ENCODE data around the gene CBFA2T3.

CBFA2T3 gene

DNA sequence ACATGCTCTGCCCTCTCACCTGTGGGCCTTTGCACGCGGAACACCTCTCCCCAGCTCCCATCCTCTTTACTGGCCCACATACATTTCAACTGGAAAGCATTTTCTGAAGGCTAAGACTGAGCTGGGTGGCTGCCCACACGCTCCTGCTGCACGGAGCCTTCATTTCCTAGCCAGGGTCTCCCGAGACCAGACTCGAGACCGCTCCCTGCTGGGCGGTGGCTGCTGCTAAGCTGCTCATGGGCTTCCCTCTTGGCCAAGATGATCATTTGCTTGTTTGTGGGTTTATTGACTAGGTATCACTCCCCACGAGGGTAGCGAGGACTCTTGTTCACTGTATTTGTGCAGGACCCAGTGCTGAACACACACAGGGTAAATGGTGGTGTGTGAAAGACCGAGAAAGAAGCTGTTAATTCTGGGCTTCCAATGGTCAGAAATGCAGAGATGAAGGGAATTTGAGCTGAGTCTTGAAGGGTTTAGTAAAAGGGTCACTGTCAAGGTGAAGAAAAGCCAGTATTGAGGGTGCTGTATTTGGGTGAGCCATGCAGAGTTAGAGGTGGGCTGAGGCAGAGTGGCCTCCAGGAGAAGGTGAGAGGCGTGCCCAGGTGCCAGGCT is 119.2 kb downstream of the CBFA2T3 start:
- TF ChIP-seq, protein P1, sequence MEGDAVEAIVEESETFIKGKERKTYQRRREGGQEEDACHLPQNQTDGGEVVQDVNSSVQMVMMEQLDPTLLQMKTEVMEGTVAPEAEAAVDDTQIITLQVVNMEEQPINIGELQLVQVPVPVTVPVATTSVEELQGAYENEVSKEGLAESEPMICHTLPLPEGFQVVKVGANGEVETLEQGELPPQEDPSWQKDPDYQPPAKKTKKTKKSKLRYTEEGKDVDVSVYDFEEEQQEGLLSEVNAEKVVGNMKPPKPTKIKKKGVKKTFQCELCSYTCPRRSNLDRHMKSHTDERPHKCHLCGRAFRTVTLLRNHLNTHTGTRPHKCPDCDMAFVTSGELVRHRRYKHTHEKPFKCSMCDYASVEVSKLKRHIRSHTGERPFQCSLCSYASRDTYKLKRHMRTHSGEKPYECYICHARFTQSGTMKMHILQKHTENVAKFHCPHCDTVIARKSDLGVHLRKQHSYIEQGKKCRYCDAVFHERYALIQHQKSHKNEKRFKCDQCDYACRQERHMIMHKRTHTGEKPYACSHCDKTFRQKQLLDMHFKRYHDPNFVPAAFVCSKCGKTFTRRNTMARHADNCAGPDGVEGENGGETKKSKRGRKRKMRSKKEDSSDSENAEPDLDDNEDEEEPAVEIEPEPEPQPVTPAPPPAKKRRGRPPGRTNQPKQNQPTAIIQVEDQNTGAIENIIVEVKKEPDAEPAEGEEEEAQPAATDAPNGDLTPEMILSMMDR (IDR thresholded peaks at IDR 0.05; ENCODE audit: unreplicated experiment in 3 of 3), result peak; percentile 54 to 69 (median 64)
- peak overlapping the region; percentile 95 to 97 (median 97) for H3K4me3 Mint-ChIP-seq
- peaks cover 5% of the 10 kb centered on the region for H3K36me3 Mint-ChIP-seq (ENCODE audit: low read depth)
- no peaks in the 10 kb centered on the region for H3K9me3 Mint-ChIP-seq
- H3K27me3 Mint-ChIP-seq (ENCODE audit: low read depth), result no peaks in the 10 kb centered on the region
- H3K4me1 Mint-ChIP-seq, result peaks cover 14% of the 10 kb centered on the region
- peak overlapping the region; percentile 56 to 80 (median 70) for H3K27ac Mint-ChIP-seq

DNA sequence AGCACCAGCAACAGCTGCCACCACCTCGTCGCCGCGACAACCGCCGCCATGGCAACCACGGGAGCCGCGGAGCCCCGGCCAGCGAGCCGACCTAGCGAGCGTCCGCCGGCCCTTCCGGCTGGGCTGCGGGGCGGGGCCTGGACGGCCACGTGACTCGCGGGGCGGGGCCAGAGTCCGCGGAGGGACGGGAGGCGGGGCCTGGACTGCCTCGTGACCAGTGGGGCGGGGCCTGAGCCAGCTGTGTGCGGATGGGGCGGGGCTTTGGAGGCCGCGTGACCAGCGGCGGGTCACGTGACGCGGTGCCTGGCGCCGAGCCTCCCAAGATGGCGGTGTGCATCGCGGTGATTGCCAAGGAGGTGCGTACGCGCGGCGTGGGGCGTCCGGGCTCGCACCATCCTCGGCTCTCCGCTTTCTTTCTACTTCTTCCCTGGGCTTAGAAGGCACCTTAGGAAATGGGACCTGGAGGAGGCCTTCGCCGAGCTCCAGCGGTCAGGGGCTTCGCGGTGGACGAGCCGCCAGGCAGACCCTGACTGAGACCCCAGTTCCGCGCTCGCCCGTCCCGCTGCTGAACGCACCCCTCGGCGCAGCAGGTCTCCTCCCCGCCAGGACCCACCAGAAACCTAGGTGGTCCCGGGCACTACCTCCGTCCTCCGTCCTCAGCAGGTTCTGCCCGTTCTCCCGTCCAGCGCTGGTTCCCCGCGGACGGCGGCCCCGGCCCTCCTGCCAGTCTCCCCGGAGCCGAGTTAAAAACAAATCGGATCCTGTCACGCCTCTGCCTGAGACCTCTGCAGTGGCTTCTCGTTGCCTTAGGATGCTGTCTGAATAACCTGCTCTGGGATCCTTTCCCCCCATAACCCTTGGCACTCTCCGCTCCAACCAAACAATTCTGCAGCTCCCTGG is 119.9 kb downstream of the CBFA2T3 start, which contains the start of the genes GALNS and TRAPPC2L:
TSS of gene GALNS (minus strand) at position 120 of the 900 bp plus-strand sequence. CDS start at position 50, 70 bp downstream.
TSS of gene TRAPPC2L (plus strand) at position 300 of the 900 bp plus-strand sequence. CDS start at position 324, 24 bp downstream.
- H3K4me1 Mint-ChIP-seq, result peaks cover 14% of the 10 kb centered on the region
- H3K4me3 Mint-ChIP-seq, result peak within 1 kb of the TSS; percentile 95 to 97 (median 97)
- peaks cover 10% of the 10 kb centered on the region for H3K36me3 Mint-ChIP-seq (ENCODE audit: low read depth)
- H3K27me3 Mint-ChIP-seq (ENCODE audit: low read depth), result no peaks in the 10 kb centered on the region
- H3K27ac Mint-ChIP-seq, result peak within 1 kb of the TSS; percentile 56 to 80 (median 70)
- TF ChIP-seq, protein P1 (IDR thresholded peaks at IDR 0.05; ENCODE audit: unreplicated experiment in 3 of 3), result no peak
- no peaks in the 10 kb centered on the region for H3K9me3 Mint-ChIP-seq

DNA sequence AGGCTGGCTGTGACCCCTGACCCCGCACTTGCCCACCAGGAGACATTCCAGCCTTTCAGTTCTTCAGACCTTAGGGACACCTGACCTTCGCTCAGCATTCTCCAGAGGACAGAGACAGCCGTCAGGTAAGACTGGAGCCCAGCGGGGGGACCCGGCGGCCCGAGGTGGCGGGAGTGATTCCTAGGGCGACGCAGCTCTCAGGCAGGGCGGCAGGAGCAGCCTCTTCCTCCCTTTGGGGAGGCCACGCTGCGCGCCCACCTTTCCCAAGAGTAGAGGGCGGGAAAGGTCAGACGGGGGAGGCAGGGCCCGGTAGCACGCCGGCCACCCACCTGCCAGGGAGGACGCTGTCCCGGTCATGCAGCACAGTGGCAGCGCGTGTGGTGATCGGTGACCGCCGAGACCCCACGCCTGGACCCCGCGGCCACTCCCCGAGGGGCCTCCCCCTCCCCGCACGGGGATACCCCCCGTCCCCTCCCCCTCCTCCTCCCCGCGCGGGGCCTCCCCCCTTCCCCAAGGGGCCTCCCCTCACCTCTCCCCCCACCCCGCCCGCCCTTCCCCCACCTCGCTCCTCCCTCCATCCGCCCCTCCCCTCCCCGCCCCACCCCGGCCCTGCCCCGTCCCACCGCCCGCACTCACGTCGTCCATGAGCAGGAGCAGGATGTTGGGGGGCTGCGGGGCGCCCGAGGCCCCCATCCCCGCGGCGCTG is 120.7 kb downstream of the CBFA2T3 start:
- H3K27me3 Mint-ChIP-seq (ENCODE audit: low read depth), result no peaks in the 10 kb centered on the region
- H3K4me1 Mint-ChIP-seq, result peaks cover 14% of the 10 kb centered on the region
- peaks cover 12% of the 10 kb centered on the region for H3K36me3 Mint-ChIP-seq (ENCODE audit: low read depth)
- no peak overlapping the region for H3K27ac Mint-ChIP-seq
- TF ChIP-seq, protein P1 (IDR thresholded peaks at IDR 0.05; ENCODE audit: unreplicated experiment in 3 of 3), result no peak
- H3K9me3 Mint-ChIP-seq, result no peaks in the 10 kb centered on the region
- H3K4me3 Mint-ChIP-seq, result peak overlapping the region; percentile 90 to 97 (median 95)

DNA sequence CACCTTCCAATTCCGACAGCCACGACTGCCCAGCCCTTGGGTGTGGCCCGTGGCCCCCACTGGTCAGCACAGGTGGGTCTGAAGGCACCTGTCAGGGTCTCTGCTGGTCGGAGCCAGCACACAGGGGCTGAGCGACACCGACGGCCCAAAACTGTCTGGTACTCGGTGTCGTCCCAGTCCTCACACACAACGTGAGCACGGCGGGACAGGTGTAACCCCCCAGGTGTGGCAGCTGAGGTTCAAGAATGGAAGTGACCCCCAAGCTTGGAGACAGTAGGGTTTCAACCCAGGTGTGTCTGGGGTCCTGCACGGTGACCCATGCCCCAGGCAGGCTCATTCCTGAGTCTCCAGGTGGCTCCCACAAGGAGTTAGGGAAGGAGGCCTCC is 121.3 kb downstream of the CBFA2T3 start:
- no peaks in the 10 kb centered on the region for H3K27me3 Mint-ChIP-seq (ENCODE audit: low read depth)
- H3K4me1 Mint-ChIP-seq, result peaks cover 14% of the 10 kb centered on the region
- H3K4me3 Mint-ChIP-seq, result peak overlapping the region; percentile 85 to 90 (median 89)
- no peak overlapping the region for H3K27ac Mint-ChIP-seq
- H3K36me3 Mint-ChIP-seq (ENCODE audit: low read depth), result peaks cover 8% of the 10 kb centered on the region
- TF ChIP-seq, protein P1 (IDR thresholded peaks at IDR 0.05; ENCODE audit: unreplicated experiment in 3 of 3), result no peak
- H3K9me3 Mint-ChIP-seq, result no peaks in the 10 kb centered on the region

DNA sequence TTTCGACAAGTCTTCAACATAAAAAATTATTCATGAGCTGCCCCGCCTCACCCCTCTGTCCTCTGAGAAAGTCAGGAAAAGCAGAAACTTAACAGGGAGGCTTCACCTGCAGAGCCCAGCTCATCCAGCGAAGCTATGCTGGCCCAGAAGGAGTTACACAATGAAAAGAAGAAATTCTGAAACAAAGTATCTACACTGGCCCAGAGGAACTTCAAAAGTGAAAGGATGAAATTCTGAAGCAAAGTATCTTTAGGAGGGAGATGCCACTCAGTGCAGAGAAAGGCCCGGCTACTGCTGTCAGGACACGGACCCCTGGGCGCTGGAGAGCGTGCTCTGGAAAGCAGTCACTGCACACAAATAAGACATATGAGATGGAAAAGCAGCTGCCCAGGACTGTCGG is 121.8 kb downstream of the CBFA2T3 start:
- Mint-ChIP-seq H3K27me3 (ENCODE audit: low read depth) (no peaks in the 10 kb centered on the region), H3K36me3 (ENCODE audit: low read depth) (peaks cover 7% of the 10 kb centered on the region), H3K4me1 (peaks cover 14% of the 10 kb centered on the region), H3K27ac (peak overlapping the region in 1 of 3 experiments; percentile 56), H3K9me3 (no peaks in the 10 kb centered on the region), H3K4me3 (peak overlapping the region; percentile 85 to 90 (median 89))
- TF ChIP-seq, protein P1 (IDR thresholded peaks at IDR 0.05; ENCODE audit: unreplicated experiment in 3 of 3), result no peak

Data from nephron (organoid).